GM21825 (cell line): ENCODE data around the gene CD44.
"Not testable (repeated sequence)": the region's sequence is repeated elsewhere in the genome, so short reads cannot be mapped to it uniquely, and the experiment has no call there.

Source experiments
- ATAC-seq: cut with Tn5 transposase; IDR thresholded peaks from one replicate; pipeline ENCODE4 v1.9.1; 2021; ENCODE audit warnings: mild to moderate bottlenecking, moderate library complexity; ENCODE audit not compliant: unreplicated experiment

The CD44 gene

DNA sequence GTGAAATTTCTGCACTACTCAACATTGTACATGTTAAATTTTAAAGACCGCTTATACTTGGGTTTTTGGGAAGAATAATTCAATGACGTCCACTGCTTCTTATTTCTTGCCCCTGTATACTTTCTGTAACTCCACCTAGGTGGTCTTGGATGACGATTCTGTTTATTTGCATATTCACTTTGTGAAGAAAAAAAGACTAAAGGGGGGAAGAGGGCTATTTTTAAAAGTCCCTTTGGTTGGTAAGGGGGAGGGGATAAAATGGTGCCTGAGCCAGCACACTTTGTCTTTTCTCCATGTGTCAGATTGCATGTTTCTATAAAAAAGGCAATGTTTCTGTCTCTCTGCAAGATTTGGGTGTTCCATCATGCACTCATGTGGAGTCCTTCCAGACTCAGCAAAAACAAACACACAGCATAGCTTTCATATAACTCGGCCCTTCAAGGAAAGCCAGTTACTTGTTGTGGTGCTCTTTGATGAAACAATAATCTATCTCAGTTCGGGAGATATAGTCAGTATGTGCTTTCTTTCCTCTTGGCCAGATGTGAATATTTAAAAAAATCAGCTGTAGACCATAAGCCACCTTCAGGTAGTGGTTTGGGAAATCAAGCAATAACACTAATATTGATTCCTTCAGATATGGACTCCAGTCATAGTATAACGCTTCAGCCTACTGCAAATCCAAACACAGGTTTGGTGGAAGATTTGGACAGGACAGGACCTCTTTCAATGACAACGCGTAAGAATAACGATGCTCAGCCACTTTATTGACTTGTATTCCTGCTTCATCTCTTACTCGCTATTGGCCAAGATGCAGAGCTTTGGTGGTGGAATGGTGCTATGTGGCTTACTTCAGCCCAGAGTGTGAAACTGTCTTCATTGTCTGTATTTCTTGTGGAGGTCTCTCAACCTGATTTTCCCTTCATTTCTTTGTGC, 68.8 kb downstream of the CD44 start:
- no peak for ATAC-seq

DNA sequence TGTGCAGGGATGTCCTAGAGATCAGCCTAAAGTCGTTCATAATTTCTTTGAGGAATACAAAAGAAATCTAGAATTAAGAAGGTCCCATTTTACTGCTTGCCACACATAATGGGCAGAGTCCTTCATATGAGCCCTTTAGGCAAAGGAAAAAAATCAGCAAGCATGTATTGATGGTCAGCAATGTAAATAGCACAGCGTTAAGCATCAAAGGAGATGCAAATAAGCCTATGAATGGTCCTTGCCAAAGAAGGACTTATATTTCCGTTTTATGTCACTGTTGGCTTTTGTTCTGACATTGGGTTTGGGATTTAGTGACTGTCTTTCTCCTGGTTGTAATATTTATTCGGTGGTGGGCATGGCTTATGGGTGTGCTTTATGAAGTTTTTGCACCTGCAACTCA, 69.8 kb downstream of the CD44 start:
- ATAC-seq = no peak

GRCh38 chr11:35210876-35211546, 72.0 kb downstream of the CD44 start:
- no peak for ATAC-seq

DNA sequence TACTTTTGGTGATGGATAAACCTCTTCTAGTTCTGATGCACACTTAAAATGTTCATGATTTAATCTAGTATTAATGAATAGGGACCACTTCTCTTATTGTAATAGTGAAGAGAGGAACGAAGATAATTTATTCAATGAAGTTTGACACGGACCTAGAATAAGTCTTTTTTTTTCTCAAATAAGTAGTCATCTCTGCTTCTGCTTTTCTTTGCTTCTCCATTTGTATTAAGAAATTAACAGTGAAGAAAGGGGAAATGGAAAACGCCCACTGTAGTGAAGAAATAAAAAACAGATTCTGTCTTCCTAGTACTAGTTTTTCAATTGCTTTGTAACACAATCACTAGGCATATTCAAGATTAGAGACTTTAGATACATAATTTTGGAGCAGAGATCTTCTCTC, 73.0 kb downstream of the CD44 start:
- no peak for ATAC-seq

GRCh38 chr11:35214226-35214770, 75.3 kb downstream of the CD44 start:
- no peak for ATAC-seq

- no peak for ATAC-seq
Measured at GRCh38 chr11:35214792-35215193, 75.8 kb downstream of the CD44 start.

DNA sequence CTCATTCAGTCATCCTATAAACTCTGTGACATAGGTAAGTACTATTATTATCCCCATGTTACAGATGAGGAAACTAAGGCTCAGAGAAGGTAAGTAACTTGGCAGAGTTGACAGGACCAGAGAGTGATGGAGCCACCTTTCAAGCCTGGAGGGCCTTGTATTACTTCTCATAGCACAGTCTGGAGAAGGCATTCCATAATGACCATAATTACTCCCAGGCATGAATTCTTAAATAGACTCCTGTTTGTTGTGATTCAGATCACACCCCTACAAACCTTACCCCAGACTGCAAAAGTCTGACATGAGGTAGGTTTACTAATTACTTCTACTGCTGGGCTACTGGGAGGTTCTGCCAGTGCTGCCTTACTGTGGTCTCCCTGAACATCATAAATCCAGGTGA, 77.0 kb downstream of the CD44 start:
- ATAC-seq = no peak

- ATAC-seq = no peak
Measured at GRCh38 chr11:35216962-35217678, 78.1 kb downstream of the CD44 start.

DNA sequence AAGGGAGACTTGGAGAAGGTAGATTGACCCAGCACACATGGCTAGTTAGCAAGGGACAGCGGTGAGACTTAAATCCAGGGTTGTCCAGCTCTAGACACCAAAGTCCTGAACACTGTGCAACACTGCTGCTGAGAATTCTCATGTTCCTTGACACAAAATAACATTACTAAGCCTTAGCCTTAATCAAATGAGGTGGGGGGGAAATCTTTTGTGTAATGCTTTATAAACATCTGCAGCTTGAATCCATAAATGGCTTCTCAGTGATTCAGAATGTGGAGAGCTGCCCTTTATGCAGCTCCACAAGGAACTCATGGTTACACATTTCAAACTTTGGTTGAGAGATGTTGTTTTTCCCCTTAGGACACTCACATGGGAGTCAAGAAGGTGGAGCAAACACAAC, 80.0 kb downstream of the CD44 start:
- ATAC-seq = no peak

DNA sequence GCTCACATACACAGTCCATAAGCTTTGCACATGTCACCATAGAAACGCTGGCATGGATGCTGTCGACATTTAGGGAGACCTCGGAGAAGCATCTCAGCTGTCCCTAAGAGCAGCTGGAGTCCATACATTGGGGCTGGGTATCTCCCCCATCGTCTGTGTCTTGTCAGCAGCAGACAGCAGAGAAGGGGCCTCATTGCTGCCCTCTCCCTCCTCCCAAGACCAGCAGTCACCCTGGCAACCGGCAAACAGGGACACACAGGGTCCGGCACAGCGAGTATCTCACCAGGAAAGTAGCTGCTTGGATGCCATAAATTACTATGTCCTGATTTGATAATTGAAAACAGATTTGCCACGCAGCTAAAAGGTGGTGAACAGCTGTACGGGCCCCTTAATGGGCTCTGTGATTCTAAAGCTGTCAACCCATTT, 84.4 kb downstream of the CD44 start:
- no peak for ATAC-seq

GRCh38 chr11:35223991-35224390, 85.0 kb downstream of the CD44 start:
- no peak for ATAC-seq

GRCh38 chr11:35225946-35226520, 87.1 kb downstream of the CD44 start:
- ATAC-seq = no peak

GRCh38 chr11:35226756-35227155, 87.8 kb downstream of the CD44 start:
- not testable (repeated sequence) for ATAC-seq

GRCh38 chr11:35227576-35228327, 88.8 kb downstream of the CD44 start:
- no peak for ATAC-seq

DNA sequence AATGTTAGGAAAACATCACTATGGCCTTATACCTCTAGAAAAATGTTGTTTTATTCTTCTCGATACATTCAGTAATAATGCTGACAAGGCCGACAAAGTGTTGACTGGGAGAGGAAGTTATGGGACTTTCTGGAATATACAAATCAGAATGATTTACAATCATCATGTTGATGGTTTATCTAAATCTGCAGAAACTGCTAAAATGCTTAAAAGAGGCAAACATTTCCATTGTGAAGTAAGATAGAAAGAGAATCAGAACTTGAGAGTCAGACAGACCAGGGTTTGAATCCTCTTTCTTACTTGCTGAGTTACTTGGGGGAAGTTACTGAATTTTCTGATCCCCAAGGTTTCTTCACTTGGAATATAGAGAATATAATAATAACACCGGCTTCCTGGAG, 89.4 kb downstream of the CD44 start:
- ATAC-seq = no peak

DNA sequence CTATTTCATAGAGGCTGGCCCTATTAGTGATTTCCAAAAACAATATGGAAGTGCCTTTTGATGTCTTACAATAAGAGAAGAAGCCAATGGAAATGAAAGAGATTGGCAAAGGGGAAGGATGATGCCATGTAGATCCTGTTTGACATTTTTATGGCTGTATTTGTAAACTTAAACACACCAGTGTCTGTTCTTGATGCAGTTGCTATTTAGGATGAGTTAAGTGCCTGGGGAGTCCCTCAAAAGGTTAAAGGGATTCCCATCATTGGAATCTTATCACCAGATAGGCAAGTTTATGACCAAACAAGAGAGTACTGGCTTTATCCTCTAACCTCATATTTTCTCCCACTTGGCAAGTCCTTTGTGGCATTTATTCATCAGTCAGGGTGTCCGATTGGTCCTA, 91.4 kb downstream of the CD44 start:
- no peak for ATAC-seq

GRCh38 chr11:35231076-35231860, 92.3 kb downstream of the CD44 start:
- ATAC-seq = no peak

DNA sequence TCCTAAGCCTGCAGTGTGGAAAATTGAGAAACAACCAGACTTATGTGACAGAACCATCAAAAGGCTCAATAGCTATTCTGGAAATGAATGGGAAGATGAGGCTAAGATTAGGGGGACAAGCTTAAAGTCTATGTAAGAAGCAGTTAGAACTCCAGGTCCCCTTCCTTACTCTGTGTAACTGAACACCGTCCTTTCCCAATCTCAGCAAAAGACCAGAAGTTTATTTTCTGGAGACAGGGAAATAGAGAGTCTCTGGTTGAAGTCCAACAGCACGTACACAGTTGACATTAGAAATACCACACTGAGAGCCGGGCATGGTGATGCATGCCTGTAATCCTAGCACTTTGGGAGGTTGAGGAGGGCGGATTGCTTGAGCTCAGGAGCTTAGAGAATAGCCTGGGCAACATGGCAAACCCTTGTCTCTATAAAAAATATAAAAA, 93.9 kb downstream of the CD44 start:
- ATAC-seq = no peak

DNA sequence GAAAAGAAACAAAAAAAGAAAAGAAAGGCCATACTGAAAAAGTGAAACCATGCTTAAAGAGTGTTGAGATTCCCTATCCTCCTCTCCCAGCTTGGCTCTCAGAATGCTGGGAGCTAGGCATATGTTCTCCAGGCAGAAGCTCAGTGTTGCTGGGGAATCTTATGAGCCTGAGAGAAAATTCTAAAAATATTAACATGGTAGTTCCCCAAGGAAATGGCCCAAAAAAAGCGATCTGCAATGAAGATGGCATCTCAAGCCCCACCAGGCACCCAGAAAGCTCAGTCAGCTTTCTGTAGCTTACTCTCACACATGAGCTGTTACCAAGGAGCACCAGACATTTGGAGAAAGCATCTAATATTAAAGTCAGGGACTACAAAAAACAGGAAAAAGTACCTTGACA, 94.5 kb downstream of the CD44 start:
- no peak for ATAC-seq
